ENCODE data around the gene ZNF236.
"Not testable (repeated sequence)": the region's sequence is repeated elsewhere in the genome, so short reads cannot be mapped to it uniquely, and the experiment has no call there.

The ZNF236 gene

DNA sequence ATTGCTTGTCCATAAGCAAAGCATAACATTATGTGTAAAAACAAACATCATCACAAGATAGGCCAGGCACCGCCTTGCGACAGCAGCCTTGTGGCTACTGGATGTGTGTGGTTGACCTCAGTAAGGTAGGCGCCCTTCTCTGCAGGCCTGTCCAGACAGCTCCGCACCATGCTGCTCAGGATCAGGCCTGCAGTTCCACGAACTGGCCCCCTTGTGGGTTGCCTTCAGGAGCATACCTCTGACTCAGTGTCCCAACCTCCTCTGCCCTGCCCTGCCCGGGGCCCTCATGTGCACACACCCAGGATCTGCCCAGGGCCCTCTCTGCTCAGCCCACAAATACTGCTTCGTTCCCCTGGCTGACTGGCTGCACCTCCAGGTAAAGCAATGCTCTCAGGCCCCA lies 16.1 kb upstream of the ZNF236 start:
- no peak for DNase-seq (ENCODE audit: low read depth)
- TF ChIP-seq, protein P1, sequence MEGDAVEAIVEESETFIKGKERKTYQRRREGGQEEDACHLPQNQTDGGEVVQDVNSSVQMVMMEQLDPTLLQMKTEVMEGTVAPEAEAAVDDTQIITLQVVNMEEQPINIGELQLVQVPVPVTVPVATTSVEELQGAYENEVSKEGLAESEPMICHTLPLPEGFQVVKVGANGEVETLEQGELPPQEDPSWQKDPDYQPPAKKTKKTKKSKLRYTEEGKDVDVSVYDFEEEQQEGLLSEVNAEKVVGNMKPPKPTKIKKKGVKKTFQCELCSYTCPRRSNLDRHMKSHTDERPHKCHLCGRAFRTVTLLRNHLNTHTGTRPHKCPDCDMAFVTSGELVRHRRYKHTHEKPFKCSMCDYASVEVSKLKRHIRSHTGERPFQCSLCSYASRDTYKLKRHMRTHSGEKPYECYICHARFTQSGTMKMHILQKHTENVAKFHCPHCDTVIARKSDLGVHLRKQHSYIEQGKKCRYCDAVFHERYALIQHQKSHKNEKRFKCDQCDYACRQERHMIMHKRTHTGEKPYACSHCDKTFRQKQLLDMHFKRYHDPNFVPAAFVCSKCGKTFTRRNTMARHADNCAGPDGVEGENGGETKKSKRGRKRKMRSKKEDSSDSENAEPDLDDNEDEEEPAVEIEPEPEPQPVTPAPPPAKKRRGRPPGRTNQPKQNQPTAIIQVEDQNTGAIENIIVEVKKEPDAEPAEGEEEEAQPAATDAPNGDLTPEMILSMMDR (IDR thresholded peaks at IDR 0.05; ENCODE audit: control insufficient read depth, extremely low read depth, insufficient read depth), result no peak
- no peak overlapping the region for H3K4me3 ChIP-seq (ENCODE audit: low read depth, low read length)

DNA sequence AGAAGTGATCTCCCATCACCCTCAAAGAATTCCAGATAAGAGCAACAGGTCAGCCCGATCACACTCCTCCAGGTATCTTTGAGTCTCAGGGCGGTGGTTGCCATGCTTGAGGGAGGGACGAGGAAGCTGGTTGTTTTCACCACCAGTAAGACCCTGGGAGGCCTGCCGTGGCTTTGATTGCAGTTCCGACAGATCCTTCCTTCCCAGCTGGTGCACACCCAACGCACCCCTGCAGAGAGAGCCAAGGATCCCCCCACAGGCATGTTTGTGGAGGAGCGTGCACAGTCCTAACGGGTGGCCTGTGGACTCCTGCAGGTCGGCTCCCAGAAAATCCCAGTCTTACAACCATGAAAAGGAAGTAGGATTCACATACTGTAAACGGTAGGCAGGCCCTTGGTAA lies 13.8 kb upstream of the ZNF236 start:
- H3K4me3 ChIP-seq (ENCODE audit: low read depth, low read length), result no peak overlapping the region
- TF ChIP-seq, protein P1 (IDR thresholded peaks at IDR 0.05; ENCODE audit: control insufficient read depth, extremely low read depth, insufficient read depth), result no peak
- no peak for DNase-seq (ENCODE audit: low read depth)

DNA sequence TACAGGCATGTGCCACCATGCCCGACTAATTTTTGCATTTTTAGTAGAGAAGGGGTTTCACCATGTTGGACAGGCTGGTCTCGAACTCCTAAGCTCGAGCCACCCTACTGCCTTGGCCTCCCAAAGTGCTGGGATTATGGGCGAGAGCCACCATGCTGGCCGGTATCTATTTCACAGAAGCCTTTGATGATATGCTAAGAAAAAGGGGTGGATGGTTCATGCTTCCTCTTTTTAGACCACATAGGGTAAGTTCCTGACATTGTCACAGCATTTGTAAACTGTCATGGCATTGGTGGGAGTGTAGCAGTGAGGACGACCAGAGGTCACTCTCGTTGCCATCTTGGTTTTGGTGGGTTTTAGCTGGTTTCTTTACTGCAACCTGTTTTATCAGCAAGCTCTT lies 10.8 kb upstream of the ZNF236 start:
- H3K4me3 ChIP-seq (ENCODE audit: low read depth, low read length); DNase-seq (ENCODE audit: low read depth): not testable (repeated sequence)

DNA sequence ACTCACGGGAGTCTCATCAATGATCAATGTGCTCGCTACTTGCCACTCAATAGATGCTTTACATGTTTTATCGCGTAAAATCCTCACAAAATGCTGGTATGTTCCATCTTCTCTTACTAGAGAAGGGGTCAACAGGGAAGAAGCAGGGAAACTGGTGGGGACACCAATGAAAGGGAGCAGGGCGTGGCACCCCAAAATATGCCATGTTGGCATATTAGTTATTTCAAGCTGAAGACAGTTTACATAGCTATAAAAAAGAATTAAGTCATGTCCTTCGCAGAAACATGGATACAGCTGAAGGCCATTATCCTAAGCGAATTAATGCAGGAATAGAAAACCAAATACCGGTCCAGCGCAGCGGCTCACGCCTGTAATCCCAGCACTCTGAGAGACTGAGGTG lies 8.1 kb upstream of the ZNF236 start:
- H3K4me3 ChIP-seq (ENCODE audit: low read depth, low read length), result no peak overlapping the region
- DNase-seq (ENCODE audit: low read depth), result no peak
- TF ChIP-seq, protein P1 (IDR thresholded peaks at IDR 0.05; ENCODE audit: control insufficient read depth, extremely low read depth, insufficient read depth), result no peak

DNA sequence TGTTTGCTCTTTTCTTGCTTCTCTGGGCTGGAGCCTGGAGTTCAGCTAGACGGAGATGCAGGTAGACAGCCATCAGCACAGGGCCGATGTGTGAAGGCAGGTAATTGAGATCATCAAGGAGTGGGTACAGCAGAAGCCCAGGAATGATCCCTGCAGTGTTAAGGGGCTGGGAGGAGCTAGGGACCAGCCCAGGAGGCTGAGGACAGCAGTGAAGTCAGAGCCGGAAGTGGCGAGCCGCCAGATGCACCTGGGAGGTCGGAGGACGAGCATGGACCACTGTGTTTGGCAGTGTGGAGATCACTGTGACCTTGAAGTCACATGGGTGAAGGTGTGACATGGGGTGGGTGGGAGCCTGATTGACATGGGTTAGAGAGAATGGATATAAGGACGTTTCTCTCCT lies 6.2 kb upstream of the ZNF236 start:
- no peak for DNase-seq (ENCODE audit: low read depth)
- TF ChIP-seq, protein P1 (IDR thresholded peaks at IDR 0.05; ENCODE audit: control insufficient read depth, extremely low read depth, insufficient read depth), result no peak
- no peak overlapping the region for H3K4me3 ChIP-seq (ENCODE audit: low read depth, low read length)

DNA sequence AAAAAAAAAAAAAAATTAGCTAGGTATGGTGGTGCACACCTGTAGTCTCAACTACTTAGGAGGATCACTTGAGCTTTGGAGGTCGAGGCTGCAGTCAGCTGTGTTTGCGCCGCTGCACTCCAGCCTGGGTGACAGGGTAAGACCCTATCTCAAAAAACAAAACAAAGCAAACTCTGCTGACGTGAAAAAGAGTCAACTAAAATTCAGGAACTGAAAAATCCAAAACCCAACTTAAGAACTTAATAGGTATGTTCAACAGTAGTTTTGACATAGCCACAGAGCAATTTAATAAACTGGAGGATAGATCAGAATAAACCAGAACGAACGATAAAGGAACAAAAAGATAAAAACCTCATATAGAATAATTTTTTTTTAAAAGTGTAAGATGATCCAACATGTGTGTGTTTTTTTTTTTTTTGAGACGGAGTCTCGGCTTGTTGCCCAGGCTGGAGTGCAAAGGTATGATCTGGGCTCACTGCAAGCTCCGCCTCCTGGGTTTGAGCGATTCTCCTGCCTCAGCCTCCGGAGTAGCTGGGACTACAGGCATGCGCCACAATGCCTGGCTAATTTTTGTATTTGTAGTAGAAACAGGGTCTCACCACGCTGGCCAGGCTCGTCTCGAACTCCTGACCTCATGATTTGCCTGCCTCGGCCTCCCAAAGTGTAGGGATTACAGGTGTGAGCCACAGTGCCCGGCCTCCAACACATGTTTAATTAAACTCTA lies 4.3 kb upstream of the ZNF236 start:
- TF ChIP-seq, protein P1 (IDR thresholded peaks at IDR 0.05; ENCODE audit: control insufficient read depth, extremely low read depth, insufficient read depth), result no peak
- no peak overlapping the region for H3K4me3 ChIP-seq (ENCODE audit: low read depth, low read length)
- DNase-seq (ENCODE audit: low read depth), result no peak

DNA sequence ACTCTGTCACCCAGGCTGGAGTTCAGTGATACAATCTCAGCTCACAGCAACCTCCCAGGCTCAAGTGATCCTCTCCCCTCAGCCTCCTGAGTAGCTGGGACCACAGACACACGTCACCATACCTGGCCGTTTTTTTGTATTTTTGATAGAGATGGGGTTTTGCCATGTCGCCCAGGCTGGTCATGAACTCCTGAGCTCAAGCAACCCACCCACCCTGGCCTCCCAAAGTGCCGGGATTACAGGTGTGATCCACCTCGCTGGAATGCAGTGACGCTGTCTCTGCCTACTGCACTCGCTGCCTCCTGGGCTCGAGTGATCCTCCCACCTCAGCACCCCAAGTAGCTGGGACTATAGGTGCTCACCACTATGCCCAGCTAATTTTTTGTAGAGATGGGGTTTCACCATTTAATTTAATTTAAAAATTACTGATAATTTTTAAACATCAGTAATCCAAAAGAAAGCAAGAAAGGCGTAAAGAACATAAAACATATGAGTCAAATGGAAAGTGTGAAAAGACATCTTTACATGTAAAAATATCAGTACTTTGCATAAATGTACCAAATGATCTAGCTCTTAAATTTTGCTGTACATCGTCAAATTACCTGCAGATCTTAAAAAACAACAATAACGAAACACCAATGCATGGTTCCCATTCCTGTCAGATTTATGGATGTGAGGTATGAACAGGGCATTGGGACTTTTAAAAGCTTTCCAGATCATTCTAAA lies 2.8 kb upstream of the ZNF236 start:
- TF ChIP-seq, protein P1 (IDR thresholded peaks at IDR 0.05; ENCODE audit: control insufficient read depth, extremely low read depth, insufficient read depth), result no peak
- DNase-seq (ENCODE audit: low read depth), result no peak
- H3K4me3 ChIP-seq (ENCODE audit: low read depth, low read length), result no peak overlapping the region

Measured in LNCaP clone FGC (cell line).